IMR-90 (cell line): Measurements from ENCODE around the gene CYGB. TPM values are rescaled to one million over a fixed set of nuclear protein-coding genes. Genes with fewer than 3 reads are reported as not detected.

Source experiments
- ATAC-seq: fragments of 200-7000 bp; cut with Tn5 transposase; 2 replicates; pipeline ENCODE4 v1.9.1; 2020; ENCODE audit warnings: low read depth, mild to moderate bottlenecking, moderate library complexity
- BruUV-seq: library from RNA; stranded (reverse); fragments of 400-500 nt; replicated peaks from 2 replicates; lab custom pipeline; 2021; lab: Mats Ljungman, UMichigan
- CTCF ChIA-PET: fragments of 300-600 bp; formaldehyde crosslinking; extraction: SDS; loops from one replicate; lab custom pipeline; 2021; ENCODE audit warnings: antibody characterized with exemption; lab: Yijun Ruan, JAX
- POLR2A ChIA-PET: fragments of 300-600 bp; sonication (Branson Sonifier 250); formaldehyde crosslinking; loops from one replicate; lab custom pipeline; 2022; ENCODE audit warnings: antibody characterized with exemption; ENCODE audit not compliant: unreplicated experiment; lab: Charles Lee
- DNase-seq: peaks from one replicate; pipeline ENCODE4 v3.0.0; 2013
- H2AFZ ChIP-seq: replicated peaks from 2 replicates; pipeline ENCODE3; 2013; ENCODE audit warnings: low read length, mild to moderate bottlenecking; ENCODE audit not compliant: poor library complexity
- H2AK5ac ChIP-seq: 2 replicates; pipeline ENCODE4 v1.6.1; 2013; ENCODE audit warnings: low read depth, low read length, inconsistent platforms
- H2AK9ac ChIP-seq: replicated peaks from 2 replicates; pipeline ENCODE3; 2013; ENCODE audit warnings: mild to moderate bottlenecking, low read depth, low read length, moderate library complexity; ENCODE audit not compliant: poor library complexity
- H2BK120ac ChIP-seq: 2 replicates; pipeline ENCODE4 v1.6.1; 2013; ENCODE audit warnings: low read depth, low read length, inconsistent platforms
- H2BK15ac ChIP-seq: 3 replicates; pipeline ENCODE4 v1.6.1; 2013; ENCODE audit warnings: low read depth, low read length, inconsistent platforms
- H2BK20ac ChIP-seq: 2 replicates; pipeline ENCODE4 v1.6.1; 2013; ENCODE audit warnings: low read depth, mild to moderate bottlenecking, inconsistent platforms, low read length, moderate library complexity
- H2BK5ac ChIP-seq: 2 replicates; pipeline ENCODE4 v1.6.1; 2013; ENCODE audit warnings: mild to moderate bottlenecking, low read depth, low read length, inconsistent platforms; ENCODE audit not compliant: poor library complexity, severe bottlenecking
- H3K14ac ChIP-seq: replicated peaks from 2 replicates; pipeline ENCODE4 v1.6.1; 2013; ENCODE audit warnings: low read depth, low read length, inconsistent platforms
- H3K18ac ChIP-seq: 2 replicates; pipeline ENCODE4 v1.6.1; 2013; ENCODE audit warnings: low read depth, low read length, control low read depth
- H3K23ac ChIP-seq: 2 replicates; pipeline ENCODE4 v1.6.1; 2013; ENCODE audit warnings: low read depth, low read length, inconsistent platforms
- H3K27ac ChIP-seq: 2 replicates; pipeline ENCODE4 v1.5.1; 2013; ENCODE audit warnings: mild to moderate bottlenecking, control low read depth, low read length; ENCODE audit not compliant: insufficient read depth
- H3K27me3 ChIP-seq: 2 replicates; pipeline ENCODE4 v1.6.1; 2013; ENCODE audit warnings: low read length; ENCODE audit not compliant: control insufficient read depth, insufficient read depth
- H3K36me3 ChIP-seq: 2 replicates; pipeline ENCODE4 v1.6.1; 2013; ENCODE audit warnings: low read length, mixed read lengths; ENCODE audit not compliant: control insufficient read depth, insufficient read depth
- H3K4ac ChIP-seq: 2 replicates; pipeline ENCODE4 v1.6.1; 2013; ENCODE audit warnings: low read depth, low read length, inconsistent platforms
- H3K4me1 ChIP-seq: 2 replicates; pipeline ENCODE4 v1.6.1; 2013; ENCODE audit warnings: low read length, mixed read lengths; ENCODE audit not compliant: control insufficient read depth, insufficient read depth
- H3K4me2 ChIP-seq: 2 replicates; pipeline ENCODE4 v1.6.1; 2013; ENCODE audit warnings: low read depth, mild to moderate bottlenecking, control low read depth, low read length, moderate library complexity
- H3K4me3 ChIP-seq: 2 replicates; pipeline ENCODE4 v1.5.1; 2013; ENCODE audit warnings: low read depth, mild to moderate bottlenecking, control low read depth, low read length, moderate library complexity; ENCODE audit not compliant: insufficient read depth
- H3K56ac ChIP-seq: 2 replicates; pipeline ENCODE4 v1.6.1; 2013; ENCODE audit warnings: low read length, inconsistent platforms; ENCODE audit not compliant: insufficient read depth; ENCODE audit errors: extremely low read depth
- H3K79me1 ChIP-seq, 2 experiments: 2 replicates each; pipeline ENCODE4 v1.6.1; 2013; ENCODE audit warnings: low read length in 2 of 2, inconsistent platforms in 1 of 2, low read depth in 1 of 2
- H3K9ac ChIP-seq: 2 replicates; pipeline ENCODE4 v1.6.1; 2013; ENCODE audit warnings: low read depth, low read length, control low read depth
- H3K9me1 ChIP-seq: 2 replicates; pipeline ENCODE4 v1.6.1; 2013; ENCODE audit warnings: low read length, inconsistent platforms; ENCODE audit not compliant: insufficient read depth
- H3K9me3 ChIP-seq: 2 replicates; pipeline ENCODE4 v1.6.1; 2013; ENCODE audit warnings: low read length; ENCODE audit not compliant: control insufficient read depth, insufficient read depth
- H4K20me1 ChIP-seq: 2 replicates; pipeline ENCODE4 v1.6.1; 2013; ENCODE audit warnings: low read length, inconsistent platforms; ENCODE audit not compliant: insufficient read depth
- H4K5ac ChIP-seq: 2 replicates; pipeline ENCODE4 v1.6.1; 2013; ENCODE audit warnings: mild to moderate bottlenecking, low read depth, low read length, control low read depth
- H4K8ac ChIP-seq, 2 experiments: 2 replicates each; pipeline ENCODE4 v1.6.1; 2013; ENCODE audit warnings: low read depth in 2 of 2, low read length in 2 of 2, control low read depth in 1 of 2, inconsistent platforms in 1 of 2
- H4K91ac ChIP-seq: 2 replicates; pipeline ENCODE4 v1.6.1; 2013; ENCODE audit warnings: low read depth, low read length, inconsistent platforms; ENCODE audit not compliant: insufficient read depth
- CEBPB ChIP-seq: IDR thresholded peaks from 2 replicates; pipeline ENCODE4 v1.6.1; 2012; ENCODE audit warnings: low read depth, low read length, improper control_type of control experiment
- CHD1 ChIP-seq: IDR thresholded peaks from 2 replicates; pipeline ENCODE4 v1.6.1; 2012; ENCODE audit warnings: low read depth, low read length, improper control_type of control experiment
- ELK1 ChIP-seq: fragments of 150-350 bp; IDR thresholded peaks from 2 replicates; pipeline ENCODE4 v1.6.1; 2016; ENCODE audit warnings: low read depth, mild to moderate bottlenecking, low read length, moderate library complexity, borderline replicate concordance
- MAFK ChIP-seq: IDR thresholded peaks from 2 replicates; pipeline ENCODE4 v1.6.1; 2012; ENCODE audit warnings: low read depth, low read length, improper control_type of control experiment
- MAZ ChIP-seq: IDR thresholded peaks from 2 replicates; pipeline ENCODE4 v1.6.1; 2012; ENCODE audit warnings: low read depth, mild to moderate bottlenecking, low read length, improper control_type of control experiment, moderate library complexity, borderline replicate concordance
- MXI1 ChIP-seq: IDR thresholded peaks from 2 replicates; pipeline ENCODE4 v1.6.1; 2012; ENCODE audit warnings: low read depth, mild to moderate bottlenecking, low read length, moderate library complexity, borderline replicate concordance
- NFE2L2 ChIP-seq: fragments of 150-350 bp; IDR thresholded peaks from 2 replicates; pipeline ENCODE4 v1.6.1; 2016; ENCODE audit warnings: low read depth, mild to moderate bottlenecking, low read length
- POLR2A ChIP-seq: IDR thresholded peaks from 2 replicates; pipeline ENCODE4 v1.6.1; 2012; ENCODE audit warnings: mild to moderate bottlenecking, low read depth, low read length
- RAD21 ChIP-seq: IDR thresholded peaks from 2 replicates; pipeline ENCODE4 v1.6.1; 2012; ENCODE audit warnings: low read length, improper control_type of control experiment
- RCOR1 ChIP-seq: IDR thresholded peaks from 2 replicates; pipeline ENCODE4 v1.6.1; 2012; ENCODE audit warnings: mild to moderate bottlenecking, low read length, improper control_type of control experiment; ENCODE audit not compliant: insufficient replicate concordance
- SMC3 ChIP-seq: fragments of 150-350 bp; IDR thresholded peaks from 2 replicates; pipeline ENCODE4 v1.6.1; 2016; ENCODE audit warnings: low read depth, mild to moderate bottlenecking, antibody characterized with exemption, low read length, moderate library complexity
- USF2 ChIP-seq: fragments of 150-350 bp; IDR thresholded peaks from 2 replicates; pipeline ENCODE4 v1.6.1; 2017; ENCODE audit warnings: mild to moderate bottlenecking, antibody characterized with exemption, low read length, low read depth
- WGBS, 2 experiments: methylation state at CpG; one replicate each; pipeline versions ENCODE4 v1.1.5 to v1.1.7; 2013; ENCODE audit warnings: missing lambda C conversion rate in 2 of 2; ENCODE audit not compliant: insufficient read length in 1 of 2; ENCODE audit errors: extremely low coverage in 2 of 2; 5-methylcytosine and 5-hydroxymethylcytosine counted together
- dilution Hi-C: fragments of 300-500 bp; cut with HindIII; formaldehyde crosslinking; loops from one replicate; pipeline ENCODE4 v1.14.3; 2018; ENCODE audit warnings: low sequenced_read_pairs; ENCODE audit not compliant: unreplicated experiment
- in situ Hi-C: fragments of 300-500 bp; cut with MboI; formaldehyde crosslinking; loops from 3 replicates; pipeline ENCODE4 v1.14.3; 2019; ENCODE audit warnings: low sequenced_read_pairs, inconsistent platforms, mixed read lengths
- intact Hi-C: fragments of 100-400 bp; cut with micrococcal nuclease; formaldehyde crosslinking; loops from 2 replicates; pipeline ENCODE4 v1.10.0; 2022
- polyA plus RNA-seq, 3 experiments: library from polyadenylated mRNA; depleted of rRNA; stranded (reverse); fragments of >200 nt; gene quantifications; 2 replicates each; pipeline ENCODE4 v1.2.3, GENCODE V29; 2012; ENCODE audit warnings: low replicate concordance in 1 of 3
- total RNA-seq: library from RNA; depleted of rRNA; stranded (reverse); fragments of >200 nt; gene quantifications from 2 replicates; pipeline ENCODE4 v1.2.3, GENCODE V29; 2012

Gene CYGB
- total and polyA plus RNA-seq, 2 of the 4 experiments (the other 2 are of a cell fraction), result 1.3 to 2.9 TPM

- WGBS, 2 experiments, result 22% methylated on average over 15 of the region's 31 CpGs; no CpG with 5 or more reads in 1 of the 2 experiments
- H2BK120ac ChIP-seq, result peak overlapping the region; percentile 89
- peak overlapping the region; percentile 36 for H3K9ac ChIP-seq
- ATAC-seq (peak; percentile 78), DNase-seq (peak; percentile 93)
- H3K23ac ChIP-seq, result peak overlapping the region; percentile 75; the same call in 1 of the 2 replicates
- no peak overlapping the region for H3K4me3 ChIP-seq
- peak overlapping the region; percentile 79 for H4K91ac ChIP-seq
- TF ChIP-seq MXI1 (0 out of 2 replicates have a peak, but pooled peaks have one; percentile 15), POLR2A (peak; percentile 78), MAFK (0 out of 2 replicates have a peak, but pooled peaks have one; percentile 14), ELK1 (no peak), NFE2L2 (no peak), CEBPB (peak; percentile 33; the same call in 1 of the 2 replicates), USF2 (peak; percentile 12; the same call in 1 of the 2 replicates), CHD1 (no peak), SMC3 (no peak), RAD21 (0 out of 2 replicates have a peak, but pooled peaks have one; percentile 4), RCOR1 (peak; percentile 71), MAZ (peak; percentile 75; the same call in 1 of the 2 replicates)
- in situ Hi-C loops, result no loop called here
- intact Hi-C loops, result no loop called here
- peak overlapping the region; percentile 70 for H3K27ac ChIP-seq
- ChIA-PET CTCF (interaction anchor here (0.6 kb wide), 1 partner anchor 350 kb away, joined by 8 read pairs; no protein-coding TSS in a partner anchor), POLR2A (no interaction called here)
- H2AK9ac ChIP-seq, result peak overlapping the region; percentile 65
- peak overlapping the region; percentile 94 for H2AFZ ChIP-seq
- H2BK15ac ChIP-seq, result peak overlapping the region; percentile 87; the same call in 2 of the 3 replicates
- peak overlapping the region; percentile 69 for H3K4me2 ChIP-seq
- no TSS peak for BruUV-seq
- H4K20me1 ChIP-seq, result no peaks in the 10 kb centered on the region
- peak overlapping the region; percentile 93 for H3K4ac ChIP-seq
- H3K27me3 ChIP-seq, result no peaks in the 10 kb centered on the region
- no peaks in the 10 kb centered on the region for H3K36me3 ChIP-seq
- H3K9me3 ChIP-seq, result no peaks in the 10 kb centered on the region
- peak overlapping the region; percentile 80 for H2BK5ac ChIP-seq
- H3K9me1 ChIP-seq, result peaks cover 16% of the 10 kb centered on the region
- H2AK5ac ChIP-seq, result peak overlapping the region; percentile 76
- H3K56ac ChIP-seq, result peak overlapping the region; percentile 51; the same call in 1 of the 2 replicates
- H4K8ac ChIP-seq, result peak overlapping the region; percentile 77 to 99
- H3K18ac ChIP-seq, result peak overlapping the region; percentile 92
- peak overlapping the region; percentile 84 for H2BK20ac ChIP-seq
- dilution Hi-C loops, result no loop called here
- H4K5ac ChIP-seq, result peak overlapping the region; percentile 98
- H3K79me1 ChIP-seq, result peaks cover 4 to 30% of the 10 kb centered on the region in 2 experiments; a peak in 3 of 4 replicates
- peak overlapping the region; percentile 91 for H3K14ac ChIP-seq
- peaks cover 34% of the 10 kb centered on the region for H3K4me1 ChIP-seq
These were observed 39.3 kb downstream of the CYGB start for GRCh38 chr17:76497979-76498875.
